PFSK-1 (cell line): Measurements from ENCODE around the gene CCDC88C.

Experiments used
- FOXP2 ChIP-seq: optimal IDR thresholded peaks from 2 replicates; pipeline ENCODE3; 2011; ENCODE audit warnings: borderline replicate concordance, control low read depth, inconsistent platforms; ENCODE audit not compliant: insufficient read depth; ENCODE audit errors: extremely low read length, extremely low read depth
- POLR2AphosphoS5 ChIP-seq: IDR thresholded peaks from 2 replicates; pipeline ENCODE4 v1.6.1; 2012; ENCODE audit warnings: low read depth, mild to moderate bottlenecking, control low read depth, low read length, moderate library complexity
- SIN3A ChIP-seq: IDR thresholded peaks from 2 replicates; pipeline ENCODE4 v1.6.1; 2012; ENCODE audit warnings: mild to moderate bottlenecking, low read length, moderate library complexity, borderline replicate concordance; ENCODE audit not compliant: insufficient read depth
- TAF1 ChIP-seq: IDR thresholded peaks from 2 replicates; pipeline ENCODE4 v1.6.1; 2012; ENCODE audit warnings: low read length, control low read depth, borderline replicate concordance; ENCODE audit not compliant: insufficient read depth
- TF ChIP-seq, protein P1 (sequence below), 2 experiments: IDR thresholded peaks; 2 replicates each; pipeline versions ENCODE4 v1.6.1 to v1.8.0; 2011 to 2012; ENCODE audit warnings: low read depth in 2 of 2, low read length in 2 of 2, control low read depth in 1 of 2, inconsistent platforms in 1 of 2, mild to moderate bottlenecking in 1 of 2, moderate library complexity in 1 of 2; ENCODE audit not compliant: insufficient read depth in 1 of 2

The CCDC88C gene

GRCh38 chr14:91233936-91234790 is 183.5 kb downstream of the CCDC88C start:
- TF ChIP-seq TAF1 (no peak), SIN3A (no peak), FOXP2 (no peak), POLR2AphosphoS5 (no peak)
- TF ChIP-seq, protein P1, sequence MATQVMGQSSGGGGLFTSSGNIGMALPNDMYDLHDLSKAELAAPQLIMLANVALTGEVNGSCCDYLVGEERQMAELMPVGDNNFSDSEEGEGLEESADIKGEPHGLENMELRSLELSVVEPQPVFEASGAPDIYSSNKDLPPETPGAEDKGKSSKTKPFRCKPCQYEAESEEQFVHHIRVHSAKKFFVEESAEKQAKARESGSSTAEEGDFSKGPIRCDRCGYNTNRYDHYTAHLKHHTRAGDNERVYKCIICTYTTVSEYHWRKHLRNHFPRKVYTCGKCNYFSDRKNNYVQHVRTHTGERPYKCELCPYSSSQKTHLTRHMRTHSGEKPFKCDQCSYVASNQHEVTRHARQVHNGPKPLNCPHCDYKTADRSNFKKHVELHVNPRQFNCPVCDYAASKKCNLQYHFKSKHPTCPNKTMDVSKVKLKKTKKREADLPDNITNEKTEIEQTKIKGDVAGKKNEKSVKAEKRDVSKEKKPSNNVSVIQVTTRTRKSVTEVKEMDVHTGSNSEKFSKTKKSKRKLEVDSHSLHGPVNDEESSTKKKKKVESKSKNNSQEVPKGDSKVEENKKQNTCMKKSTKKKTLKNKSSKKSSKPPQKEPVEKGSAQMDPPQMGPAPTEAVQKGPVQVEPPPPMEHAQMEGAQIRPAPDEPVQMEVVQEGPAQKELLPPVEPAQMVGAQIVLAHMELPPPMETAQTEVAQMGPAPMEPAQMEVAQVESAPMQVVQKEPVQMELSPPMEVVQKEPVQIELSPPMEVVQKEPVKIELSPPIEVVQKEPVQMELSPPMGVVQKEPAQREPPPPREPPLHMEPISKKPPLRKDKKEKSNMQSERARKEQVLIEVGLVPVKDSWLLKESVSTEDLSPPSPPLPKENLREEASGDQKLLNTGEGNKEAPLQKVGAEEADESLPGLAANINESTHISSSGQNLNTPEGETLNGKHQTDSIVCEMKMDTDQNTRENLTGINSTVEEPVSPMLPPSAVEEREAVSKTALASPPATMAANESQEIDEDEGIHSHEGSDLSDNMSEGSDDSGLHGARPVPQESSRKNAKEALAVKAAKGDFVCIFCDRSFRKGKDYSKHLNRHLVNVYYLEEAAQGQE (IDR thresholded peaks at IDR 0.05; ENCODE audit: insufficient read depth in 1 of 2, low read depth in 2 of 2, low read length in 2 of 2) = no peak

- TF ChIP-seq SIN3A = no peak
- TF ChIP-seq, protein P1 (IDR thresholded peaks at IDR 0.05; ENCODE audit: insufficient read depth in 1 of 2, low read depth in 2 of 2, low read length in 2 of 2) = no peak
- TF ChIP-seq POLR2AphosphoS5 = no peak
- no peak for TF ChIP-seq FOXP2
- TF ChIP-seq TAF1 = no peak
Measured at GRCh38 chr14:91232603-91233002, 185.0 kb downstream of the CCDC88C start.

- TF ChIP-seq, protein P1 (IDR thresholded peaks at IDR 0.05; ENCODE audit: insufficient read depth in 1 of 2, low read depth in 2 of 2, low read length in 2 of 2) = no peak
- TF ChIP-seq TAF1 (no peak), POLR2AphosphoS5 (no peak), FOXP2 (no peak), SIN3A (no peak)
Measured at GRCh38 chr14:91232052-91232451, 185.6 kb downstream of the CCDC88C start.

DNA sequence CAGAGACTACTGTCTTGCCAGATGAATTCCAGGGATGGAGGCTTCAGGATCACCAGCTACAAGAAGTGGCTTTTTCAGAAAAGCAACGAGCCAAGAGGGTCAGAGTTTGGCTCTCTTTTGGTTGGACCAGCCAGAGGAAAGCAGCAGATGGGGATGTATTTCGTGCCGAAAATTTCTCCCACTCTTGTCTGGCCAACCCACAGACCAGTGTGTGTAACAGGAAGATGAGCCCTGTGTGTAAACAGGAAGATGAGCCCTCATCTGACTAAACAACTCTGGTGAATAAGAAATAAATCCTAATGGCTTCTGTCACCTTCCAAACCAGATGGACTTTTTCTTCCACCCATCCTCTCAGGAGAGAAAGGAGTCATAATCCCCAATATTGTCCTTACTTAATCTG is 186.2 kb downstream of the CCDC88C start:
- TF ChIP-seq POLR2AphosphoS5 (no peak), SIN3A (no peak), FOXP2 (no peak), TAF1 (no peak)
- TF ChIP-seq, protein P1 (IDR thresholded peaks at IDR 0.05; ENCODE audit: insufficient read depth in 1 of 2, low read depth in 2 of 2, low read length in 2 of 2) = no peak
